Esophagus squamous epithelium (tissue), 5 donors: ENCODE measurements around the gene PPIE. TPM values are rescaled to one million over a fixed set of nuclear protein-coding genes. Genes with fewer than 3 reads are reported as not detected.
A peak's percentile ranks its signal among the peaks of the same experiment; 100 is the strongest.

ENCODE experiments used
- DNase-seq: peaks from one replicate; lab custom pipeline; 2025; lab: John Stamatoyannopoulos, UW
- H3K27ac ChIP-seq, 4 donors: fragments of 200-600 bp; sonication (generic); one replicate each; pipeline ENCODE4 v1.5.1; 2016 to 2019; ENCODE audit warnings: mild to moderate bottlenecking in 1 of 4
- H3K27me3 ChIP-seq, 4 donors: fragments of 200-600 bp; sonication (generic); 1 replicate in 3 of 4; 2 replicates in 1 of 4; pipeline versions ENCODE4 v1.5.1 to v1.6.0; 2017 to 2021; ENCODE audit warnings: antibody characterized with exemption in 1 of 4
- H3K36me3 ChIP-seq, 3 donors: fragments of 200-600 bp; sonication (generic); one replicate each; pipeline ENCODE4 v1.5.1; 2016 to 2019
- H3K4me1 ChIP-seq, 3 donors: fragments of 200-600 bp; sonication (generic); one replicate each; pipeline ENCODE4 v1.5.1; 2017 to 2019
- H3K4me3 ChIP-seq, 4 donors: fragments of 200-600 bp; sonication (generic); 1 replicate in 3 of 4; 2 replicates in 1 of 4; pipeline ENCODE4 v1.5.1; 2016 to 2019; ENCODE audit warnings: mild to moderate bottlenecking in 2 of 4, moderate library complexity in 1 of 4
- H3K9me3 ChIP-seq, 3 donors: fragments of 200-600 bp; sonication (generic); one replicate each; pipeline ENCODE4 v1.5.1; 2016 to 2019
- POLR2A ChIP-seq, 4 donors: fragments of 450-650 bp; IDR thresholded peaks; one replicate each; pipeline ENCODE4 v1.6.1; 2017; ENCODE audit warnings: antibody characterized with exemption in 4 of 4, mild to moderate bottlenecking in 4 of 4, moderate library complexity in 3 of 4
- WGBS, 2 donors: methylation state at CpG; one replicate each; pipeline ENCODE4 v1.1.5; 2018; 5-methylcytosine and 5-hydroxymethylcytosine counted together
- intact Hi-C: fragments of 100-400 bp; cut with DNase I; formaldehyde crosslinking; loops from one replicate; pipeline ENCODE4 v1.15.0; 2022
- total RNA-seq, 4 donors: library from RNA; depleted of rRNA; stranded (reverse); fragments of >200 nt; gene quantifications; one replicate each; pipeline ENCODE4 v1.1.0, GENCODE V29; 2016
- TF ChIP-seq, protein P1 (sequence below), 6 experiments: fragments of 450-650 bp in 4 of 6; fragments of 200-600 bp in 2 of 6; sonication (generic) in 2 of 6; IDR thresholded peaks; one replicate each; pipeline ENCODE4 v1.5.1; 2016 to 2019; ENCODE audit warnings: antibody characterized with exemption in 6 of 6, mild to moderate bottlenecking in 4 of 6, moderate library complexity in 4 of 6
- donor health status: DM: yes; HTN: yes; CAD: no.

Gene PPIE
- 10 to 100 TPM; 13.7 to 37.1 (median 28.6) TPM for total RNA-seq

DNA sequence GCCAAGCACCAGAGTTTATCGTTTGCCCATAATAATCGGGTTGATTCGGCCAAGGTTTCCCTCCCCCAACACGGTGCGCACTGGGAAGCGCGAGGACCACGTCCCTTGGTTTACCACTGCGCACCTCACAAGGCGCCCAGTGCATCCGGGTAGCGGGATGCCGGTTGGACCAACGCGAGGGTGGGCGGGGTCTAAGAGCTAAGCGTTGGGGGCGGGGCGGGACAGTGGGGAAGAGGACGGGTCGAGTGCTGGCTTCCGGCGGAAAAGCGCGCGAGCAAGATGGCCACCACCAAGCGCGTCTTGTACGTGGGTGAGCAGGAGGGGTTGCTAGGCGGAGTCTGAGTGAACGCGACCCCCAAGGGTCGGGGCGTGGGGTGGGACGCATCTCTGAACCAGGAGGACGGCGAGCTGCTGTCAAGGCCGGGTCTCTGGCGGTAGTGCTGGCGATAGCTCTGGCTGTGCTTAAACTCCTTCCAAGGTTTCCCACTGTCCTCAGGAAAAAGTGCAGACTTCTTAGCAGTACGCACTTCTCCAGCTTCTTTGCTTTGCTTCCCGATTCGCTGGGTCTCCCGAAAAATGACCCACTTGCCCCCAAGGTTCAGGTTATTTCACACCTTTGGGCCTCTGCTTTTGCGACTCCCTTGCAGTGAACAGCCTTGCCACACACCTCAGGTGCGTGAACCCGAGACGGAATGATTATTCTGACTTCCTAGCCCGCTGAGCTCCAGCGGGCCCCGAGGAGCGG lies at the start of gene PPIE:
Gene PPIE, plus strand, starts transcription at position 261 of the 745 bp plus-strand sequence. Its CDS starts 19 bp downstream, at position 280.
- TF ChIP-seq, protein P1, sequence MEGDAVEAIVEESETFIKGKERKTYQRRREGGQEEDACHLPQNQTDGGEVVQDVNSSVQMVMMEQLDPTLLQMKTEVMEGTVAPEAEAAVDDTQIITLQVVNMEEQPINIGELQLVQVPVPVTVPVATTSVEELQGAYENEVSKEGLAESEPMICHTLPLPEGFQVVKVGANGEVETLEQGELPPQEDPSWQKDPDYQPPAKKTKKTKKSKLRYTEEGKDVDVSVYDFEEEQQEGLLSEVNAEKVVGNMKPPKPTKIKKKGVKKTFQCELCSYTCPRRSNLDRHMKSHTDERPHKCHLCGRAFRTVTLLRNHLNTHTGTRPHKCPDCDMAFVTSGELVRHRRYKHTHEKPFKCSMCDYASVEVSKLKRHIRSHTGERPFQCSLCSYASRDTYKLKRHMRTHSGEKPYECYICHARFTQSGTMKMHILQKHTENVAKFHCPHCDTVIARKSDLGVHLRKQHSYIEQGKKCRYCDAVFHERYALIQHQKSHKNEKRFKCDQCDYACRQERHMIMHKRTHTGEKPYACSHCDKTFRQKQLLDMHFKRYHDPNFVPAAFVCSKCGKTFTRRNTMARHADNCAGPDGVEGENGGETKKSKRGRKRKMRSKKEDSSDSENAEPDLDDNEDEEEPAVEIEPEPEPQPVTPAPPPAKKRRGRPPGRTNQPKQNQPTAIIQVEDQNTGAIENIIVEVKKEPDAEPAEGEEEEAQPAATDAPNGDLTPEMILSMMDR (IDR thresholded peaks at IDR 0.05): no peak
- peak in 1 of 4 donors; percentile 31 for TF ChIP-seq POLR2A (IDR thresholded peaks at IDR 0.05)
- intact Hi-C loops: no loop called here
- H3K27ac ChIP-seq: peak within 1 kb of the TSS; percentile 80 to 87 (median 82)
- peaks cover 6 to 24% (median 9%) of the 10 kb centered on the region in 3 donors for H3K4me1 ChIP-seq
- 0% methylated on average over 11 to 20 of the region's 52 CpGs for WGBS, 2 donors
- peaks cover 11 to 43% (median 19%) of the 10 kb centered on the region in 3 donors for H3K36me3 ChIP-seq
- H3K9me3 ChIP-seq: no peaks in the 10 kb centered on the region
- H3K27me3 ChIP-seq: peaks cover 0 to 20% (median 0%) of the 10 kb centered on the region in 4 donors
- peak; percentile 91 for DNase-seq
- H3K4me3 ChIP-seq: peak within 1 kb of the TSS; percentile 49 to 89 (median 81)

DNA sequence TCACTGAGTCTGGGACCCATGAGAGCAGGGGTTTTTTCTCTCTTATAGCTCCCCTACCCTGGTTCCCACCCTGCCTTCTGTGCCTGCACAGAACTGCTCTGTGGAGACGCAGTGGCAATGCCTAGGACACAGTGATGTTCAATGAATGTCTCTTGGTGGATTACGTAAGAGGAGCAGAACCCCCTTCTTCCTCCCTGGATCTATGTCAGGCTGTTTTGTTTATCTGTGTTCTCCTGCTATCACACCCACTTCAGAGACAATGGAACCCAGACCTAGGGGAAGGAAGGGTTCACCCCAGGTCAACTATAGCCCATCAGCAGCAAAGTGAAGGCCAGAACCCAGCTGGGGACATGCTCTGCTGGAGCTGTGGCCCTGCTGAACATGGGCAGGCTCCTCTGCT lies 49.5 kb upstream of the PPIE start:
- TF ChIP-seq, protein P1 (IDR thresholded peaks at IDR 0.05): no peak
- TF ChIP-seq POLR2A (IDR thresholded peaks at IDR 0.05): no peak
- Histone ChIP-seq H3K4me1 (peaks cover 14 to 24% (median 19%) of the 10 kb centered on the region in 3 donors), H3K4me3 (no peak overlapping the region), H3K27ac (no peak overlapping the region), H3K9me3 (no peaks in the 10 kb centered on the region), H3K36me3 (no peaks in the 10 kb centered on the region), H3K27me3 (peaks cover 0 to 95% (median 7%) of the 10 kb centered on the region in 4 donors)
- no peak for DNase-seq
- WGBS, 2 donors: 47 to 61% methylated on average over 2 of the region's 2 CpGs
- intact Hi-C loops: no loop called here

DNA sequence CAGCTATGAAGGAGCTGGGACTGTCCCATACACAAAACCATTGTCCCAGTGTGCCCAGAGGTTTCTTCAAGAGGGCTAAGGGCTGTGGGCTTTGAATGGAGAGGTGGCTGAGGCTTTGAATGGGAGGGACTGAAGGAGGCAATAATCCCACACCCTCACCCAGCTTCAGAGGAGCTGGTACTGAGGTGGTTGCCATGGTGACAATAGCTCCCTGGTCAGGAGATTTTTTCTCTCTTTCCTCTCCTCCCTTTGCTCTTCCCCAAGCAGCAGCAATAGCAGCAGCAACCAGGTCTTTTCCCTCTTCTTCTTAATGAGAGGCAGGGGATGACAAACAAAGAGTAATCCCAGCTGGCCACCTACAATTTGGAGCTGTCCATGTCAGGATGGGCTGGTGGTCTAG lies 49.0 kb upstream of the PPIE start:
- no peak overlapping the region for H3K4me3 ChIP-seq
- intact Hi-C loops: no loop called here
- TF ChIP-seq, protein P1 (IDR thresholded peaks at IDR 0.05): no peak
- no peak for TF ChIP-seq POLR2A (IDR thresholded peaks at IDR 0.05)
- no peaks in the 10 kb centered on the region for H3K9me3 ChIP-seq
- H3K27ac ChIP-seq: no peak overlapping the region
- H3K36me3 ChIP-seq: no peaks in the 10 kb centered on the region
- no peak for DNase-seq
- H3K27me3 ChIP-seq: peaks cover 0 to 95% (median 7%) of the 10 kb centered on the region in 4 donors
- H3K4me1 ChIP-seq: peaks cover 14 to 24% (median 19%) of the 10 kb centered on the region in 3 donors

DNA sequence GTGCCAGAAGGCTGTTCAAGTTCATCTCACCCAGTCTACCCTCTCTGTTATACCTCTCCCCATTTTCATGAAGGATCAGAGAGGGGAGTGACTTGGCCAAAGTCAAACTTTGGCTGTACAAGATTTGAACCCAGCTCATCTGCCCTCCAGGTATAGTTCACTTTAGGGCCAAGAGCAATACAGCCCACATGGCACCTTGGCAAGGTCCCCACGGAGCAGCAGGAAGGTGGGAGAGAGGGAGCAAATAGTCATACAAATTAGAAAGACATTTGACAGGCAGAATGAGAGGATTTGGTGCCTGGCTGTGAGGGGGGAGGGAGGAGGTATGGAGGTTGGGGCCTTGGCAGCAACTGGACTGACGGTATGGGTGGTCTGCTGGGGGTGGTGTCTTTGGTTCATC lies 48.5 kb upstream of the PPIE start:
- Histone ChIP-seq H3K4me3 (no peak overlapping the region), H3K27me3 (peaks cover 0 to 95% (median 7%) of the 10 kb centered on the region in 4 donors), H3K27ac (no peak overlapping the region), H3K36me3 (no peaks in the 10 kb centered on the region), H3K9me3 (no peaks in the 10 kb centered on the region), H3K4me1 (peaks cover 14 to 24% (median 19%) of the 10 kb centered on the region in 3 donors)
- 14 to 26% methylated on average over 2 of the region's 2 CpGs for whole genome bisulfite sequencing, 2 donors
- intact Hi-C loops: no loop called here
- no peak for DNase-seq
- TF ChIP-seq, protein P1 (IDR thresholded peaks at IDR 0.05): no peak
- TF ChIP-seq POLR2A (IDR thresholded peaks at IDR 0.05): no peak

DNA sequence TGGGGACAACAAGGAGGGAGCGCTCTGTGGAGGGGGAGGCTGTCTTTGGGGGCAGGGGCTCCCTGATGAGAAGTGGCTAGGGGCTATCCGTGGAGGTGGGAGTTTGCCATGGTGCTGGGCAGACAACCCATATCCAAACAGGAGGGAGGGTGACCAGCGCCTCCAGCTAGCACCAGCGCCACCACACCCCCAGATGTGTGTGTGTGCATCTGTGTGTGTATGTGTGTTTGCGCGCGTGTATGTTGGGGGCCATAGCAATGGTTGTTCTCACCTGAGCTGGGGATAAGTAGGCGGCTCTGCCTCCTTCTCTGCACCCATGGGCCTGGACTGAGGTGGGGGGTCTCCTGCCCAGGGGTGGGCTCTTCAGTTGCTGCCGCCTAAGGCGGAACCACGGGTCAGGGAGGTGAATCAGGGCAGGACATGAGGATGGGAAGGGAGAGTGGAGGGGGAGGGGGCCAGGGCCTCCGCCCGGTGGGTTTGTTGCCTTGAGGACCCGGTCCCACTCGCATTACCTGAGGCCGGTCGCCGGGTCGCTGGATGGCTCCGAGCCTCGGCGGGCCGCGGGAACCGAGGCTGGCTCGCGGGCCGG lies 47.8 kb upstream of the PPIE start:
- Histone ChIP-seq H3K27ac (peak overlapping the region in 1 of 4 donors; percentile 22), H3K36me3 (no peaks in the 10 kb centered on the region), H3K9me3 (no peaks in the 10 kb centered on the region), H3K4me1 (peaks cover 14 to 24% (median 19%) of the 10 kb centered on the region in 3 donors), H3K4me3 (peak overlapping the region in 3 of 4 donors; percentile 27 to 70 (median 44)), H3K27me3 (peaks cover 0 to 95% (median 7%) of the 10 kb centered on the region in 4 donors)
- TF ChIP-seq, protein P1 (IDR thresholded peaks at IDR 0.05): no peak
- peak in 1 of 4 donors; percentile 38 for TF ChIP-seq POLR2A (IDR thresholded peaks at IDR 0.05)
- 16 to 30% methylated on average over 8 to 15 of the region's 28 CpGs for WGBS, 2 donors
- intact Hi-C loops: no loop called here
- DNase-seq: no peak
